SKM-1 (cell line): ENCODE data around the gene KCNMA1.
A peak's percentile ranks its signal among the peaks of the same experiment; 100 is the strongest.

Source experiments
- DNase-seq: peaks from one replicate; lab custom pipeline; 2025; ENCODE audit not compliant: unreplicated experiment; lab: John Stamatoyannopoulos, UW

Gene KCNMA1

GRCh38 chr10:77138541-77138940 is 499.1 kb downstream of the KCNMA1 start:
- DNase-seq: no peak

- no peak for DNase-seq
These were observed 502.1 kb downstream of the KCNMA1 start for GRCh38 chr10:77135555-77135954.

- DNase-seq: no peak
These were observed 506.4 kb downstream of the KCNMA1 start for GRCh38 chr10:77131214-77131613.

- DNase-seq: no peak
These were observed 510.4 kb downstream of the KCNMA1 start for GRCh38 chr10:77127243-77127642.

GRCh38 chr10:77125231-77125630 is 512.4 kb downstream of the KCNMA1 start:
- DNase-seq: no peak

- DNase-seq: no peak
These were observed 514.3 kb downstream of the KCNMA1 start for GRCh38 chr10:77123330-77123729.

- no peak for DNase-seq
These were observed 515.8 kb downstream of the KCNMA1 start for GRCh38 chr10:77121829-77122228.

- DNase-seq: no peak
These were observed 516.8 kb downstream of the KCNMA1 start for GRCh38 chr10:77120666-77121376.

GRCh38 chr10:77120012-77120411 is 517.6 kb downstream of the KCNMA1 start:
- DNase-seq: no peak

- DNase-seq: no peak
These were observed 518.9 kb downstream of the KCNMA1 start for GRCh38 chr10:77118603-77119282.

- no peak for DNase-seq
These were observed 520.1 kb downstream of the KCNMA1 start for GRCh38 chr10:77117501-77117900.

- no peak for DNase-seq
These were observed 520.7 kb downstream of the KCNMA1 start for GRCh38 chr10:77116904-77117303.

GRCh38 chr10:77114181-77114821 is 523.3 kb downstream of the KCNMA1 start:
- no peak for DNase-seq

- DNase-seq: peak; percentile 69
These were observed 525.7 kb downstream of the KCNMA1 start for GRCh38 chr10:77111611-77112550.

- no peak for DNase-seq
These were observed 526.9 kb downstream of the KCNMA1 start for GRCh38 chr10:77110757-77111156.

- no peak for DNase-seq
These were observed 528.1 kb downstream of the KCNMA1 start for GRCh38 chr10:77109351-77109994.

GRCh38 chr10:77106676-77107075 is 530.9 kb downstream of the KCNMA1 start:
- no peak for DNase-seq

- no peak for DNase-seq
These were observed 531.8 kb downstream of the KCNMA1 start for GRCh38 chr10:77105761-77106221.

GRCh38 chr10:77104459-77104980 is 533.1 kb downstream of the KCNMA1 start:
- DNase-seq: no peak

- DNase-seq: no peak
These were observed 534.4 kb downstream of the KCNMA1 start for GRCh38 chr10:77103213-77103612.
